ENCODE measurements around the gene PCGF6. TPM values are rescaled to one million over a fixed set of nuclear protein-coding genes. Genes with fewer than 3 reads are reported as not detected.

Gene PCGF6
- total RNA-seq, 1 donor from 2014 or later = 11.1 TPM

DNA sequence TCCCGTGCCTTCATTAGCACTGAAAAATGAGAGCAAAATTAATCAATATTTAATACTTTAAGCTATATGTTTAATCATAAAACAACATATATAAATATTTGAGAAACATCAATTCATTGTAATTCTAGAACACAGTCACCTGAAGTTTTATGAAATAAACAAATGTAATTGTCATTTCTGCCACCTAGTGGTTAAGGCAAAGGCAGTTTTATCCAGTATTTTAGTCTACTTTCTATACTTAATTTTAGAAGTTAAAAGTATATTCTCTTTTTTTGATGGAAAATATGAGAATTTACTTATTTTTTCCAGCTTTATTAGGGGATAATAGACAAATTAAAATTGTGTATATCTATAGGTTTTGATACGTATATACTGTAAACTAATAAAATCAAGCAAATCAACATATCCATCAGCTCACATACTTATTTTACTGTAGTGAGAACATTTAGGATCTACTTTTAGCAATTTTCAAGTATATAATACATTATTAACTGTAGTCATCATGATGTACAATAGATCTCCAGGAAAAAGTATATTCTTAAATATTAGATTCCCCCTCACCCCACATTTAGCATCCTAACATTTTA, 16.9 kb downstream of the PCGF6 start:
- DNase-seq (ENCODE audit: low read depth) = peak; percentile 35

DNA sequence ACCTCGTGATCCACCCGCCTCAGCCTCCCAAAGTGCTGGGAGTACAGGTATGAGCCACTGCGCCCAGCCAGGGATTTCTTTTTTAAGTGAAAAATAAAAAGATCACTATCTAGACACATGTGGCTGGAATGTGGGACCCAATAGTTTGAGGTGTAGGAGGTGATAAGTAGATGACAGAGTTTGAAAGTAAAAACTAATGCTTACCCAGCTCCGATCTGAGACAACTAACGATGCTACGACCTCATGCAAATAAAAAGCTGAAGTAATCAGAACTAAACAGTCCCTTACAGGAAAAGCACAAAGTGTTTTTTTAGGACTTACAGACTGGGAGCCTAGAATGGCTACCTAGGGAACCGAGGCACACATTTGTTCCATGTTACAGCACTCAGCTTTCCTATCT, 23.0 kb downstream of the PCGF6 start:
- H3K36me3 ChIP-seq (ENCODE audit: control insufficient read depth, insufficient read depth, low read length) = peaks cover 3% of the 10 kb centered on the region
- no peak for FAIRE-seq

More for the DNA sequence above, 16.9 kb downstream of the PCGF6 start:
- Histone ChIP-seq H3K4me3 (ENCODE audit: low read depth, low read length) (no peak overlapping the region), H3K27me3 (ENCODE audit: control insufficient read depth, insufficient read depth, low read length) (no peaks in the 10 kb centered on the region), H3K36me3 (ENCODE audit: control insufficient read depth, insufficient read depth, low read length) (peaks cover 3% of the 10 kb centered on the region)
- TF ChIP-seq, protein P1, sequence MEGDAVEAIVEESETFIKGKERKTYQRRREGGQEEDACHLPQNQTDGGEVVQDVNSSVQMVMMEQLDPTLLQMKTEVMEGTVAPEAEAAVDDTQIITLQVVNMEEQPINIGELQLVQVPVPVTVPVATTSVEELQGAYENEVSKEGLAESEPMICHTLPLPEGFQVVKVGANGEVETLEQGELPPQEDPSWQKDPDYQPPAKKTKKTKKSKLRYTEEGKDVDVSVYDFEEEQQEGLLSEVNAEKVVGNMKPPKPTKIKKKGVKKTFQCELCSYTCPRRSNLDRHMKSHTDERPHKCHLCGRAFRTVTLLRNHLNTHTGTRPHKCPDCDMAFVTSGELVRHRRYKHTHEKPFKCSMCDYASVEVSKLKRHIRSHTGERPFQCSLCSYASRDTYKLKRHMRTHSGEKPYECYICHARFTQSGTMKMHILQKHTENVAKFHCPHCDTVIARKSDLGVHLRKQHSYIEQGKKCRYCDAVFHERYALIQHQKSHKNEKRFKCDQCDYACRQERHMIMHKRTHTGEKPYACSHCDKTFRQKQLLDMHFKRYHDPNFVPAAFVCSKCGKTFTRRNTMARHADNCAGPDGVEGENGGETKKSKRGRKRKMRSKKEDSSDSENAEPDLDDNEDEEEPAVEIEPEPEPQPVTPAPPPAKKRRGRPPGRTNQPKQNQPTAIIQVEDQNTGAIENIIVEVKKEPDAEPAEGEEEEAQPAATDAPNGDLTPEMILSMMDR (IDR thresholded peaks at IDR 0.05; ENCODE audit: insufficient read depth, low read length, severe bottlenecking) = peak; percentile 15
- FAIRE-seq = no peak

DNA sequence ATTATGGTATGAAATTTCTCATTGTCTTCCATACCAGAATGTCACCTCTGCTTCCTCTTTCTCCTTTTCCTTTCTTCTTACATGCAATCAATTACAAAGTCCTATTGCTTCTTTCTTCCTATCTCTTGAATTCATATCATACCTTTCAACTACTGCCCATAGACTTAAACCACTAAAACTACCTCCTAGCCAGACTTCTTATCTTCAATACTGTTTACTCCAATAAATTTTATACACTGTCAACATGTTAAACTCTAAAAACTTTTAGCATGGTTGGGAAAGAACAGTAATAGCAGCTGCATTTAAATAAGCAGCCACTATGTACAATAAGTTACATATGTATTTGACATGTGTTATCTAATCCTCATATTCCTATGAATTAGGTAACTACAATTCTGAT, 34.9 kb downstream of the PCGF6 start:
- Histone ChIP-seq H3K4me3 (ENCODE audit: low read depth, low read length) (no peak overlapping the region), H3K27me3 (ENCODE audit: control insufficient read depth, insufficient read depth, low read length) (no peaks in the 10 kb centered on the region), H3K36me3 (ENCODE audit: control insufficient read depth, insufficient read depth, low read length) (peaks cover 3% of the 10 kb centered on the region)
- TF ChIP-seq, protein P1 (IDR thresholded peaks at IDR 0.05; ENCODE audit: insufficient read depth, low read length, severe bottlenecking) = no peak
- FAIRE-seq = no peak
- DNase-seq (ENCODE audit: low read depth) = no peak

More for the DNA sequence above, 23.0 kb downstream of the PCGF6 start:
- Histone ChIP-seq H3K27me3 (ENCODE audit: control insufficient read depth, insufficient read depth, low read length) (no peaks in the 10 kb centered on the region), H3K4me3 (ENCODE audit: low read depth, low read length) (no peak overlapping the region)
- TF ChIP-seq, protein P1 (IDR thresholded peaks at IDR 0.05; ENCODE audit: insufficient read depth, low read length, severe bottlenecking) = no peak
- DNase-seq (ENCODE audit: low read depth) = no peak

DNA sequence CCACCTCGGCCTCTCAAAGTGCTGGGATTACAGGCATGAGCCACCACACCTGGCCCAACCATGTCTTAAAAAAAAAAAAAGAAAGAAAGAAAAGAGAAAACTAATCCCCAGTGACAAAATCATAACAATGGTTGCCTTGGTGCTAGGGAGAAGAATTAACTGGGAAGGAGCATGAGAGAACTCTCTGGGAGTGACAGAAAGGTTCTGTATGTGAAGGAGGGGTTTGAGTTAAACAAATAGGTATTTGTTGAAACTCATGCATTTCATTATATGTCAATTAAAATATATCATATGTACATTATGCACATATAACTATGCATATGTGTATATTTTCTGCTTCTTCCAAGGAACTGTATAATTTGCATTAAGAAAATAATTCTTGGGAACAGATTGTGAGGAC, 40.7 kb downstream of the PCGF6 start:
- FAIRE-seq = no peak
- DNase-seq (ENCODE audit: low read depth) = no peak
- TF ChIP-seq, protein P1 (IDR thresholded peaks at IDR 0.05; ENCODE audit: insufficient read depth, low read length, severe bottlenecking) = no peak
- peaks cover 3% of the 10 kb centered on the region for H3K36me3 ChIP-seq (ENCODE audit: control insufficient read depth, insufficient read depth, low read length)
- no peaks in the 10 kb centered on the region for H3K27me3 ChIP-seq (ENCODE audit: control insufficient read depth, insufficient read depth, low read length)
- no peak overlapping the region for H3K4me3 ChIP-seq (ENCODE audit: low read depth, low read length)

DNA sequence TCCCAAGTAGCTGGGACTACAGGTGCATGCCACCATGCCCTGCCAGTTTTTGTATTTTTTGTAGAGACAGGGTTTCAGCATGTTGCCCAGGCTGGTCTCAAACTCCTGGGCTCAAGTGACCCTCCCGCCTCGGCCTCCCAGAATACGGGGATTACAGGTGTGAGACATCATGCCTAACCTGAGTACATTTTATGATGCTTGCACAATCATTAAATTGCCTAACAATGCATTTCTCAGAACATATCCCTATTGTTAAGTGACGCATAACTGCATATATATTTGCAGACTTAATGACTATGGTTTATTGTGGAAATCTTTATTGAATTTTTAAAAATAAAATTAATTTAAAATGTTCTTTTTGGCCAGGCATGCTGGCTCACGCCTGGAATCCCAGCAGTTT, 43.3 kb downstream of the PCGF6 start:
- Histone ChIP-seq H3K27me3 (ENCODE audit: control insufficient read depth, insufficient read depth, low read length) (no peaks in the 10 kb centered on the region), H3K36me3 (ENCODE audit: control insufficient read depth, insufficient read depth, low read length) (peaks cover 1% of the 10 kb centered on the region), H3K4me3 (ENCODE audit: low read depth, low read length) (no peak overlapping the region)
- FAIRE-seq (no peak), DNase-seq (ENCODE audit: low read depth) (no peak)
- TF ChIP-seq, protein P1 (IDR thresholded peaks at IDR 0.05; ENCODE audit: insufficient read depth, low read length, severe bottlenecking) = no peak
